Trophoblast cell (in vitro differentiated cells and primary cell): ENCODE measurements around the gene TESK1.

ENCODE experiments used
- DNase-seq, 2 donors: peaks; one replicate each; pipeline ENCODE4 v3.0.0-alpha.2; 2016
- H2AFZ ChIP-seq: 2 replicates; pipeline ENCODE4 v1.6.1; 2013; ENCODE audit warnings: low read length, moderate library complexity, mild to moderate bottlenecking; ENCODE audit not compliant: insufficient read depth, poor library complexity
- H2AK5ac ChIP-seq: 2 replicates; pipeline ENCODE4 v1.6.1; 2013; ENCODE audit warnings: mild to moderate bottlenecking, low read length
- H2BK120ac ChIP-seq: 2 replicates; pipeline ENCODE4 v1.6.1; 2013; ENCODE audit warnings: low read length, mild to moderate bottlenecking, moderate library complexity; ENCODE audit not compliant: insufficient read depth, poor library complexity
- H2BK12ac ChIP-seq: 2 replicates; pipeline ENCODE4 v1.6.1; 2013; ENCODE audit warnings: mild to moderate bottlenecking, low read length, moderate library complexity
- H2BK5ac ChIP-seq: 2 replicates; pipeline ENCODE4 v1.6.1; 2013; ENCODE audit warnings: low read length, low read depth, moderate library complexity, mild to moderate bottlenecking; ENCODE audit not compliant: poor library complexity
- H3K14ac ChIP-seq: 2 replicates; pipeline ENCODE4 v1.6.1; 2013; ENCODE audit warnings: mild to moderate bottlenecking, low read length
- H3K18ac ChIP-seq: 2 replicates; pipeline ENCODE4 v1.6.1; 2013; ENCODE audit warnings: mild to moderate bottlenecking, low read length
- H3K23ac ChIP-seq: 2 replicates; pipeline ENCODE4 v1.6.1; 2013; ENCODE audit warnings: low read length
- H3K27ac ChIP-seq: 2 replicates; pipeline ENCODE4 v1.5.1; 2013; ENCODE audit warnings: low read depth, mild to moderate bottlenecking, inconsistent platforms, low read length, moderate library complexity
- H3K27me3 ChIP-seq: 2 replicates; pipeline ENCODE4 v1.6.1; 2013; ENCODE audit warnings: inconsistent platforms, mild to moderate bottlenecking, low read length, moderate library complexity; ENCODE audit not compliant: insufficient read depth
- H3K36me3 ChIP-seq, 2 experiments: 1 replicate in 1 of 2; 2 replicates in 1 of 2; pipeline ENCODE4 v1.6.1; 2013; ENCODE audit warnings: low read length in 2 of 2, mild to moderate bottlenecking in 2 of 2, moderate library complexity in 1 of 2; ENCODE audit not compliant: insufficient read depth in 2 of 2, control insufficient read depth in 1 of 2
- H3K4ac ChIP-seq: 2 replicates; pipeline ENCODE4 v1.6.1; 2013; ENCODE audit warnings: low read depth, mild to moderate bottlenecking, low read length, moderate library complexity
- H3K4me1 ChIP-seq, 2 experiments: 1 replicate in 1 of 2; 2 replicates in 1 of 2; pipeline ENCODE4 v1.6.1; 2013; ENCODE audit warnings: low read length in 2 of 2, mild to moderate bottlenecking in 2 of 2, moderate library complexity in 1 of 2; ENCODE audit not compliant: insufficient read depth in 2 of 2, control insufficient read depth in 1 of 2
- H3K4me2 ChIP-seq: 2 replicates; pipeline ENCODE4 v1.6.1; 2013; ENCODE audit warnings: inconsistent platforms, mild to moderate bottlenecking, low read length, moderate library complexity
- H3K4me3 ChIP-seq: 2 replicates; pipeline ENCODE4 v1.5.1; 2013; ENCODE audit warnings: mild to moderate bottlenecking, low read depth, low read length, inconsistent platforms
- H3K79me1 ChIP-seq: one replicate; pipeline ENCODE4 v1.6.1; 2013; ENCODE audit warnings: low read length
- H3K79me2 ChIP-seq: 2 replicates; pipeline ENCODE4 v1.6.1; 2013; ENCODE audit warnings: low read length, mild to moderate bottlenecking; ENCODE audit not compliant: control insufficient read depth, insufficient read depth, poor library complexity
- H3K9ac ChIP-seq: 2 replicates; pipeline ENCODE4 v1.6.1; 2013; ENCODE audit warnings: mild to moderate bottlenecking, low read length
- H3K9me3 ChIP-seq: 2 replicates; pipeline ENCODE4 v1.6.1; 2013; ENCODE audit warnings: low read depth, mild to moderate bottlenecking, control low read depth, inconsistent platforms, low read length; ENCODE audit not compliant: insufficient read depth
- H4K12ac ChIP-seq: 2 replicates; pipeline ENCODE4 v1.6.1; 2013; ENCODE audit warnings: low read depth, mild to moderate bottlenecking, low read length, moderate library complexity
- H4K8ac ChIP-seq: 2 replicates; pipeline ENCODE4 v1.6.1; 2013; ENCODE audit warnings: low read depth, mild to moderate bottlenecking, low read length, moderate library complexity
- H4K91ac ChIP-seq: one replicate; pipeline ENCODE4 v1.6.1; 2013; ENCODE audit warnings: low read depth, mild to moderate bottlenecking, low read length, moderate library complexity
- WGBS: extraction: QIAGEN DNeasy Blood & Tissue Kit; methylation state at CpG from one replicate; pipeline ENCODE4 v1.1.7; 2013; ENCODE audit warnings: missing lambda C conversion rate; ENCODE audit not compliant: insufficient read length, insufficient coverage; ENCODE audit errors: extremely low coverage; 5-methylcytosine and 5-hydroxymethylcytosine counted together

TESK1 gene

GRCh38 chr9:35558185-35558584, 46.9 kb upstream of the TESK1 start:
- Histone ChIP-seq H3K9ac (no peak overlapping the region), H4K8ac (no peak overlapping the region), H3K4me2 (no peak overlapping the region), H3K4me1 (peaks cover 0 to 1% of the 10 kb centered on the region in 2 experiments), H2BK12ac (no peak overlapping the region), H3K79me1 (no peaks in the 10 kb centered on the region), H2AK5ac (no peak overlapping the region), H3K23ac (no peak overlapping the region), H2AFZ (no peak overlapping the region), H3K18ac (no peak overlapping the region), H3K4me3 (no peak overlapping the region), H3K14ac (no peak overlapping the region), H3K4ac (no peak overlapping the region), H2BK5ac (no peak overlapping the region), H3K9me3 (peaks cover 3% of the 10 kb centered on the region), H3K79me2 (no peaks in the 10 kb centered on the region), H3K27ac (no peak overlapping the region), H4K91ac (no peak overlapping the region), H3K36me3 (peaks cover 54 to 68% of the 10 kb centered on the region in 2 experiments), H4K12ac (no peak overlapping the region), H3K27me3 (no peaks in the 10 kb centered on the region), H2BK120ac (no peak overlapping the region)
- no CpG with 5 or more reads among the region's 11 CpGs for WGBS
- DNase-seq: no peak

- Histone ChIP-seq H2AK5ac (no peak overlapping the region), H2BK120ac (no peak overlapping the region), H3K9ac (no peak overlapping the region), H3K4me3 (no peak overlapping the region), H3K18ac (no peak overlapping the region), H3K36me3 (peaks cover 51 to 65% of the 10 kb centered on the region in 2 experiments), H2AFZ (no peak overlapping the region), H3K23ac (no peak overlapping the region), H2BK5ac (no peak overlapping the region), H3K4me1 (peaks cover 7 to 10% of the 10 kb centered on the region in 2 experiments), H4K8ac (no peak overlapping the region), H3K14ac (no peak overlapping the region), H3K4ac (no peak overlapping the region), H3K79me1 (peaks cover 2% of the 10 kb centered on the region), H3K4me2 (no peak overlapping the region), H4K12ac (no peak overlapping the region), H3K9me3 (peaks cover 3% of the 10 kb centered on the region), H3K27ac (no peak overlapping the region), H3K79me2 (no peaks in the 10 kb centered on the region), H4K91ac (no peak overlapping the region), H2BK12ac (no peak overlapping the region), H3K27me3 (no peaks in the 10 kb centered on the region)
- WGBS: no CpG with 5 or more reads among the region's 20 CpGs
- no peak for DNase-seq
Measured at GRCh38 chr9:35559792-35560530, 45.1 kb upstream of the TESK1 start.

- Histone ChIP-seq H3K4me2 (no peak overlapping the region), H3K79me1 (peaks cover 2% of the 10 kb centered on the region), H3K14ac (no peak overlapping the region), H4K91ac (no peak overlapping the region), H3K18ac (no peak overlapping the region), H3K9ac (no peak overlapping the region), H2BK120ac (no peak overlapping the region), H3K79me2 (no peaks in the 10 kb centered on the region), H2BK12ac (no peak overlapping the region), H3K9me3 (peaks cover 2% of the 10 kb centered on the region), H3K23ac (no peak overlapping the region), H3K36me3 (peaks cover 44 to 57% of the 10 kb centered on the region in 2 experiments), H2AK5ac (no peak overlapping the region), H3K4me3 (no peak overlapping the region), H3K4ac (no peak overlapping the region), H2BK5ac (no peak overlapping the region), H3K27ac (no peak overlapping the region), H3K27me3 (no peaks in the 10 kb centered on the region), H4K8ac (no peak overlapping the region), H4K12ac (no peak overlapping the region), H3K4me1 (peaks cover 7 to 10% of the 10 kb centered on the region in 2 experiments), H2AFZ (no peak overlapping the region)
- WGBS: no CpG with 5 or more reads among the region's 24 CpGs
- DNase-seq: no peak
Measured at GRCh38 chr9:35560625-35561337, 44.3 kb upstream of the TESK1 start.

DNA sequence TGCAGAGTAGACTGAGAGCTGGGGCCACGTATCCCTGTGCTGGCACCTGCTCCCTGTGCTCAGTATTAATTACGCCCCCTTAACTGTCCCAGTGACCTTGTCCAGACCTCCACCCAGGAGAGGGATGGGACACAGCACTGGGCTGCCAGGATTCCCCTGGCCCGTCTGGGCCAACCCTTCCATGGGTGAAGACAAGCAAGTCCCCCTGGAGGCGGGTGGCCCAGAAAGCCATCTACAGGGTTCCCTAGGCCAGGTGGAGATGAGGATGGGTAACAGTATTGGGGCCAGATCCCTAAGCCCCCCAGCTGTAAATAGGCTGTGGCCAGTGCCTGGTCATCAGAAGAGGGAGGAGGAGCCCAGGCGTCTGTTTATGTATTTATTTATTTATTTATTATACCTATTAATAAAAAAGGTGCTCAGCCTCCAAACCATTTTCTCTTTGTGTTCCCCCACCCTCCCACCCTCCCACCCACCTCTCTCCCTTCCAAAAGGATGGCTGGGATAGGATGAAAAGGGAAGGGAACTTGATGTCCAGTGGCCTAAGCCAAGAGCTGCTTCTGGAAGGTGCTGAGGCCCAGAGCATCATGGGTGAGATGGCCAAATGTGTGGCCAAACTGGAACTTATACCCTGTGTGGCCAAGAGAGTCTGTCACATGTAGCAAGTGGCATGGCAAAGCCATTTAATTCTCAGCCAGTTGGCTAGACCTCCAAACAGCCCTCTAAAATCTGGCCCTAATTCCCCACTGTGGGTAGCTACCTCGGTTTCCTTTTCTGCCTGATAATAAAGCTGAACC, 43.4 kb upstream of the TESK1 start:
- Histone ChIP-seq H3K23ac (no peak overlapping the region), H3K14ac (no peak overlapping the region), H4K91ac (no peak overlapping the region), H2BK120ac (no peak overlapping the region), H3K27me3 (no peaks in the 10 kb centered on the region), H2BK12ac (no peak overlapping the region), H3K4ac (no peak overlapping the region), H2BK5ac (no peak overlapping the region), H3K9me3 (peaks cover 2% of the 10 kb centered on the region), H3K18ac (no peak overlapping the region), H2AFZ (no peak overlapping the region), H4K8ac (no peak overlapping the region), H3K36me3 (peaks cover 37 to 49% of the 10 kb centered on the region in 2 experiments), H3K79me1 (peaks cover 2% of the 10 kb centered on the region), H3K4me3 (no peak overlapping the region), H4K12ac (no peak overlapping the region), H3K4me1 (peaks cover 7 to 10% of the 10 kb centered on the region in 2 experiments), H2AK5ac (no peak overlapping the region), H3K79me2 (no peaks in the 10 kb centered on the region), H3K9ac (no peak overlapping the region), H3K27ac (no peak overlapping the region), H3K4me2 (no peak overlapping the region)
- whole genome bisulfite sequencing: no CpG with 5 or more reads among the region's 6 CpGs
- DNase-seq: no peak
